Peyer's patch (tissue), 4 donors: ENCODE results near the gene CCDC85C. TPM values are rescaled to one million over a fixed set of nuclear protein-coding genes. Genes with fewer than 3 reads are reported as not detected.

ENCODE experiments used
- DNase-seq, 3 donors: peaks; one replicate each; pipeline ENCODE4 v3.0.0-alpha.2; 2017 to 2019
- H3K27ac ChIP-seq, 4 donors: fragments of 200-600 bp; sonication (generic); one replicate each; pipeline ENCODE4 v1.5.1; 2016 to 2019
- H3K27me3 ChIP-seq, 2 donors: fragments of 200-600 bp; sonication (generic); one replicate each; pipeline ENCODE4 v1.5.1; 2019
- H3K36me3 ChIP-seq, 3 donors: fragments of 200-600 bp; sonication (generic); one replicate each; pipeline ENCODE4 v1.5.1; 2016 to 2019
- H3K4me1 ChIP-seq, 4 donors: fragments of 200-600 bp; sonication (generic); one replicate each; pipeline ENCODE4 v1.5.1; 2016 to 2019
- H3K4me3 ChIP-seq, 4 donors: fragments of 200-600 bp; sonication (generic); 1 replicate in 3 of 4; 2 replicates in 1 of 4; pipeline ENCODE4 v1.5.1; 2016 to 2019; ENCODE audit warnings: mild to moderate bottlenecking in 1 of 4
- H3K9me3 ChIP-seq, 4 donors: fragments of 200-600 bp; sonication (generic); one replicate each; pipeline ENCODE4 v1.5.1; 2016 to 2019; ENCODE audit warnings: mild to moderate bottlenecking in 1 of 4
- POLR2A ChIP-seq, 2 donors: fragments of 450-650 bp; IDR thresholded peaks; one replicate each; pipeline ENCODE4 v1.5.1; 2017; ENCODE audit warnings: antibody characterized with exemption in 2 of 2, mild to moderate bottlenecking in 2 of 2, moderate library complexity in 2 of 2
- total RNA-seq, 4 donors: library from RNA; depleted of rRNA; stranded (reverse); fragments of >200 nt; gene quantifications; one replicate each; pipeline ENCODE4 v1.1.0, GENCODE V29; 2016
- TF ChIP-seq, protein P1 (sequence below), 6 experiments: fragments of 450-650 bp in 4 of 6; fragments of 200-600 bp in 2 of 6; sonication (generic) in 1 of 6; IDR thresholded peaks; one replicate each; pipeline ENCODE4 v1.5.1; 2017 to 2019; ENCODE audit warnings: antibody characterized with exemption in 6 of 6, mild to moderate bottlenecking in 3 of 6, moderate library complexity in 1 of 6

CCDC85C gene
- total RNA-seq, 4 donors from 2014 or later, result 19.8 to 98.1 (median 78.8) TPM

DNA sequence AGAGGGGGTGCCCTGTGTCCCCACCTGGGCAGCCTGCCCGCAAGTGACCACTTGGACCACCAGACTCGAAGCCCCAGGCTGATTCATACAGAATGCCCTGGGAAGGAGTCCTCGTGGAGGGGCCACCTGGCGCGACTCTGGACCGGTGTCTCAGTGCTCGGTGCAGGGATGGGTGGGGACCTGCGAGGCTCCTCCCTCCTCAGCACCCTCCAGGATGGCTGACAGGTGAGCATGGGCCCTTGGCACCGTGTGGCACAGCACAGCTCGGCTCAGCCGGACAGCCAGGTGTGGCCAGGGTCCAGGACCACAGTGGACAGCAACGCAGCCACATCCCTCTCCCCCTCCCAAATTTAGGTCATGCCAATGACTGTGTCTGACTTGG lies 78.3 kb downstream of the CCDC85C start:
- H3K4me1 ChIP-seq, result peaks cover 0 to 34% (median 0%) of the 10 kb centered on the region in 4 donors
- no peak for TF ChIP-seq POLR2A (IDR thresholded peaks at IDR 0.05)
- TF ChIP-seq, protein P1, sequence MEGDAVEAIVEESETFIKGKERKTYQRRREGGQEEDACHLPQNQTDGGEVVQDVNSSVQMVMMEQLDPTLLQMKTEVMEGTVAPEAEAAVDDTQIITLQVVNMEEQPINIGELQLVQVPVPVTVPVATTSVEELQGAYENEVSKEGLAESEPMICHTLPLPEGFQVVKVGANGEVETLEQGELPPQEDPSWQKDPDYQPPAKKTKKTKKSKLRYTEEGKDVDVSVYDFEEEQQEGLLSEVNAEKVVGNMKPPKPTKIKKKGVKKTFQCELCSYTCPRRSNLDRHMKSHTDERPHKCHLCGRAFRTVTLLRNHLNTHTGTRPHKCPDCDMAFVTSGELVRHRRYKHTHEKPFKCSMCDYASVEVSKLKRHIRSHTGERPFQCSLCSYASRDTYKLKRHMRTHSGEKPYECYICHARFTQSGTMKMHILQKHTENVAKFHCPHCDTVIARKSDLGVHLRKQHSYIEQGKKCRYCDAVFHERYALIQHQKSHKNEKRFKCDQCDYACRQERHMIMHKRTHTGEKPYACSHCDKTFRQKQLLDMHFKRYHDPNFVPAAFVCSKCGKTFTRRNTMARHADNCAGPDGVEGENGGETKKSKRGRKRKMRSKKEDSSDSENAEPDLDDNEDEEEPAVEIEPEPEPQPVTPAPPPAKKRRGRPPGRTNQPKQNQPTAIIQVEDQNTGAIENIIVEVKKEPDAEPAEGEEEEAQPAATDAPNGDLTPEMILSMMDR (IDR thresholded peaks at IDR 0.05), result no peak
- no peak for DNase-seq
- H3K27ac ChIP-seq, result no peak overlapping the region
- H3K36me3 ChIP-seq, result peaks cover 0 to 8% (median 0%) of the 10 kb centered on the region in 3 donors
- H3K9me3 ChIP-seq, result no peaks in the 10 kb centered on the region
- no peak overlapping the region for H3K4me3 ChIP-seq
- no peaks in the 10 kb centered on the region for H3K27me3 ChIP-seq

DNA sequence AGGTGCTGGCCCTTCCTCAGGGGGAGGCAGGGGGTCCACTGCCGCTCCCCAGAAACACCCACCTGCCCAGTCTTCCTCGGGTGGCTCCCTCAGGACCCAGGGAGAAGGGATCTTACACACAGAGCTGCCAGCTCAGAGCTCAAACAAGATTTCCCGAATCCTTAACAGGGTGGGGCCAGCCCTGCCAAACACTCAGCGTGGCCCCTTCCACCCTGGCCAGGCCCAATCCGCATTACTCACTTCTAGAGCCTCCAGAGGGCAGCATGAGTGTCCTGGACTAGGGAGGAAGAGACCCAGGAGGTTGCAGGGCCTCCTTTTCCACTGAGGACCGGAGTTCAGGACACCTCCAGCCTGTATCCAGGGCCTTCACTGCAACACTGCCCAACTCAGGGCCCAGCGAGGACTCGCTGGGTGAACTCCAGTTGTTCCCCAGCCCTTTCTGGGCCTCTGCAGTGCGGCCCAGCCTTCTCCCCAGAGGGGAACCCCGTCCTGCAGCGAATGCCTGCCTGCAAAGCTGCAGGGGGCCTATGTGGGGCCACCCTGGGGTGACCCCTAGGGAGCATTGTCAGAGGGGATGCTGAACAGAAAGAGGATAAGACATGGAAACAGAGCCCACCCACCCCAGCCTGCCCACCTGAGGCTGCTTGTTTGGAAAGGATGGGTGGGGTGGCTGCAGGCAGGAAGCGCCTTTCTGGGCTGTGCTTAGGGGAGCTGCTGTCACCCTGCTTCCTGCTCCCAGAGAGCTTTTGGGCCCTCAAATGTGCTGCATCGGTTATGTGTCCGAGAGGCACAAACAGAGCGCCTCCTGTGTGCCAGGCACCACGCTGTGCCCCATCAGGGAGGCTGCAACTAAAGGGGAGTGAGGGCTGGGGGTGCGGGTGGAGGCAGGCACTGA lies 79.0 kb downstream of the CCDC85C start:
- Histone ChIP-seq H3K36me3 (peaks cover 0 to 8% (median 0%) of the 10 kb centered on the region in 3 donors), H3K27ac (peak overlapping the region in 2 of 4 donors; percentile 13 to 61), H3K4me3 (no peak overlapping the region), H3K27me3 (no peaks in the 10 kb centered on the region), H3K4me1 (peaks cover 0 to 34% (median 0%) of the 10 kb centered on the region in 4 donors), H3K9me3 (no peaks in the 10 kb centered on the region)
- no peak for DNase-seq
- no peak for TF ChIP-seq POLR2A (IDR thresholded peaks at IDR 0.05)
- TF ChIP-seq, protein P1 (IDR thresholded peaks at IDR 0.05), result peak in 1 of 6 experiments; percentile 30

DNA sequence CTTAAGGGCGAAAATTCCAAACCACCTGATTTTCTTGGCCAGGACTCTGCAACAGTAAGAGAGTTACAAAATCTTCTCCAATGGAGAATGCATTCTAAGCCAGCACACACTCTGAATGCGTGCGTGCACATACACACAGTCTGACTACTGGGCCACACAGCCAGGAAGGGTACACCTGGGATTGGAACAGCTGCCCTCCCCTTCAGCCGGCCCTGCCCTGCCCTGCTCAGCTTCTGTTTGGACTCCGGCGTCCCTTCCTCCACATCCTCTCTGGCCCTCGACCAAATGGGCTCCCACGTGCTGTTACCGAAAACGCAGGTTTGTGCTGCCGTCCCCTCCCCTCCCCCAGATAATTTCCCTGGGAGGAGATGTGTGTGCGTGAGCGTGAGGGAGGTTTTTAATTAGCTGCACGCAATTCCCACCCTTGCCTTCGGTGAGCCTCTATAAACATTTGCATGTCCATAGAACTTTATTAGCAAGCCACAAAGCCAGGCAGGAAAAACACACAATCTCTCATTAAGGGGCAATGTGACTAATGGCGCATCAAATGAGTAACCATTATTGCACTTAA lies 79.8 kb downstream of the CCDC85C start:
- Histone ChIP-seq H3K4me1 (peaks cover 0 to 34% (median 0%) of the 10 kb centered on the region in 4 donors), H3K9me3 (no peaks in the 10 kb centered on the region), H3K4me3 (no peak overlapping the region), H3K27me3 (no peaks in the 10 kb centered on the region), H3K27ac (peak overlapping the region in 2 of 4 donors; percentile 13 to 61), H3K36me3 (peaks cover 0 to 8% (median 0%) of the 10 kb centered on the region in 3 donors)
- no peak for DNase-seq
- no peak for TF ChIP-seq POLR2A (IDR thresholded peaks at IDR 0.05)
- TF ChIP-seq, protein P1 (IDR thresholded peaks at IDR 0.05), result no peak

DNA sequence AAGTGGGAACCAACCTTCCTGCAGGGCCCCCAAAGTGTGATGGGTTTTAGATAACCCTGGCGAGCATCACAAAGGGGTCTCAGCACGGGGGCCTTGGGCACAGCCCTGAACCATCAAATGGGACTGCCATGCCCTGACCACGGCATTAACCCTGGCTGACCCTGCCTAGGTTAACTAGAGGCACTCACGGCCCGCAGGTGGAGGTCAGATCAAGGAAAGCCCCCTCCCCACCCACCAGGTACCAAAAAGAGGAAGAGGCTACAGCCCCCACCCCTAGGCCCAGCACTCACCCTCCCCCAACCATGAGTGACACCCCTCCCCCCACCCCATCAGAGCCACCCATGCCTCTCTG lies 80.3 kb downstream of the CCDC85C start:
- peaks cover 0 to 8% (median 0%) of the 10 kb centered on the region in 3 donors for H3K36me3 ChIP-seq
- H3K9me3 ChIP-seq, result no peaks in the 10 kb centered on the region
- H3K4me1 ChIP-seq, result peaks cover 0 to 36% (median 0%) of the 10 kb centered on the region in 4 donors
- no peaks in the 10 kb centered on the region for H3K27me3 ChIP-seq
- TF ChIP-seq POLR2A (IDR thresholded peaks at IDR 0.05), result no peak
- TF ChIP-seq, protein P1 (IDR thresholded peaks at IDR 0.05), result no peak
- peak overlapping the region in 2 of 4 donors; percentile 12 to 61 for H3K27ac ChIP-seq
- DNase-seq, result no peak
- H3K4me3 ChIP-seq, result no peak overlapping the region

DNA sequence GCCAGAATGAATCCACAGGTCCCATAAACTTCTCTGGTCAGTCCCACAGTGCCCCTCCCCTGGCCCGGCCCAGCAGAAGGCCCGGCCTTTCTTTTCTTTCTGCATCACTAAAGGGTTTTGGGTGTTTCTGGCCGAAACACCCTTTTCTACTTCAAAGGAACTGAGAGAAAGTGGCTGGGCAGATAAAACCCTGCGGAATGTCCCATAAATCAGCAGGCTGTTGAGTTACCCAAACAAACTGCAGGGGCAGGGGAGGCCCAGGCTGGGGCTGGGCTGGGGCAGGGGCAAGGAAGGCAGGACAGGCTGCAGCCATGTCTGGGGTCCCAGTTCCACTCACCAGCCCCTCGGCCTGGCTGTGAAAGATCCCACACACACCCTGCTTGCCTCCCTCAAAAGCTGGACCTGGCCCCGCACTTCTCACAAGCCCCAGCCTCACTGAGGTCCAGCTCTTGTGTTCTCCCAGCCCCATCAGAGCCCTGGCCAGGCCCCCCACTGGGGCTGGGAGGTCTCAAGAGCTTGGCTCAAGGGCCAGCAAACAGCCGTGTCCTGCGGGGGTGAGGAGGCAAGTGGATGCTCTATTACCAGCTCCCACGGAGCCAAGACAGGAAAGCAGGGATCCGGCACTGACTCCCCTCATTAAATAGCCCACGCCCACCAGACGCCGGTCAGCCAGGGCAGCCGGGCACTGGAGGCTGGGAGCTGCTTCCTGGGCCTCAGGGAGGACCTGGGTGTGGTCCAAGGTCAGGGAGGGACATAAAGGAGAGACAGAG lies 80.9 kb downstream of the CCDC85C start:
- H3K27ac ChIP-seq, result peak overlapping the region in 2 of 4 donors; percentile 12 to 61

More for the DNA sequence above, 80.9 kb downstream of the CCDC85C start:
- no peaks in the 10 kb centered on the region for H3K27me3 ChIP-seq
- no peak for DNase-seq
- TF ChIP-seq, protein P1 (IDR thresholded peaks at IDR 0.05), result no peak
- TF ChIP-seq POLR2A (IDR thresholded peaks at IDR 0.05), result no peak
- no peaks in the 10 kb centered on the region for H3K9me3 ChIP-seq
- peaks cover 0 to 8% (median 0%) of the 10 kb centered on the region in 3 donors for H3K36me3 ChIP-seq
- H3K4me1 ChIP-seq, result peaks cover 0 to 41% (median 0%) of the 10 kb centered on the region in 4 donors
- no peak overlapping the region for H3K4me3 ChIP-seq
